Smooth muscle cell (in vitro differentiated cells): ENCODE measurements around the gene FAM83C. TPM values are rescaled to one million over a fixed set of nuclear protein-coding genes. Genes with fewer than 3 reads are reported as not detected.

Experiments
- DNase-seq: peaks from one replicate; lab custom pipeline; 2025; ENCODE audit not compliant: unreplicated experiment; lab: John Stamatoyannopoulos, UW
- H2AFZ ChIP-seq: fragments of 200-600 bp; sonication (generic); 2 replicates; pipeline ENCODE4 v1.6.0; 2016; ENCODE audit warnings: antibody characterized with exemption, low read depth, mild to moderate bottlenecking
- H3F3A ChIP-seq: fragments of 200-600 bp; sonication (generic); 2 replicates; pipeline ENCODE4 v1.6.0; 2017; ENCODE audit warnings: antibody characterized with exemption, low read depth
- H3K27ac ChIP-seq: fragments of 200-600 bp; sonication (generic); 2 replicates; pipeline ENCODE4 v1.5.1; 2016; ENCODE audit warnings: low read depth, mild to moderate bottlenecking
- H3K27me3 ChIP-seq: fragments of 200-600 bp; sonication (generic); 2 replicates; pipeline ENCODE4 v1.6.1; 2016; ENCODE audit warnings: low read depth, mild to moderate bottlenecking
- H3K36me3 ChIP-seq: fragments of 200-600 bp; sonication (generic); 2 replicates; pipeline ENCODE4 v1.5.1; 2016; ENCODE audit warnings: low read depth
- H3K4me1 ChIP-seq: fragments of 200-600 bp; sonication (generic); 2 replicates; pipeline ENCODE4 v1.5.1; 2016; ENCODE audit warnings: low read depth
- H3K4me2 ChIP-seq: fragments of 200-600 bp; sonication (generic); 2 replicates; pipeline ENCODE4 v1.6.0; 2016; ENCODE audit warnings: mild to moderate bottlenecking
- H3K4me3 ChIP-seq: fragments of 200-600 bp; sonication (generic); 2 replicates; pipeline ENCODE4 v1.5.1; 2016; ENCODE audit warnings: mild to moderate bottlenecking
- H3K79me2 ChIP-seq: fragments of 200-600 bp; sonication (generic); 2 replicates; pipeline ENCODE4 v1.6.0; 2016; ENCODE audit warnings: low read depth, mild to moderate bottlenecking
- H3K9ac ChIP-seq: fragments of 200-600 bp; sonication (generic); 2 replicates; pipeline ENCODE4 v1.6.0; 2016; ENCODE audit warnings: low read depth
- H3K9me3 ChIP-seq: fragments of 200-600 bp; sonication (generic); replicated peaks from 2 replicates; pipeline ENCODE4 v1.5.1; 2016; ENCODE audit warnings: low read depth
- H4K20me1 ChIP-seq: fragments of 200-600 bp; sonication (generic); 2 replicates; pipeline ENCODE4 v1.6.0; 2016; ENCODE audit warnings: low read depth
- WGBS: methylation state at CpG from one replicate; pipeline ENCODE4 v1.1.7; 2016; ENCODE audit warnings: low lambda C conversion rate; 5-methylcytosine and 5-hydroxymethylcytosine counted together
- polyA plus RNA-seq: library from polyadenylated mRNA; unstranded; fragments of >200 nt; fragmentation: Nextera tagmentation; extraction: Ambion mirVana; gene quantifications from 2 replicates; pipeline ENCODE4 v1.2.1, GENCODE V29; 2016
- total RNA-seq: library from RNA; depleted of rRNA; stranded (reverse); fragments of >200 nt; gene quantifications from 2 replicates; pipeline ENCODE4 v1.2.3, GENCODE V29; 2014
- TF ChIP-seq, protein P1 (sequence below): fragments of 200-600 bp; sonication (generic); IDR thresholded peaks from 2 replicates; pipeline ENCODE4 v1.5.1; 2017; ENCODE audit warnings: borderline replicate concordance, mild to moderate bottlenecking, antibody characterized with exemption; ENCODE audit not compliant: insufficient read depth, poor library complexity, severe bottlenecking

FAM83C gene
- total and polyA plus RNA-seq, 2 experiments from 2014 or later: 0.49 TPM; not detected in 1

DNA sequence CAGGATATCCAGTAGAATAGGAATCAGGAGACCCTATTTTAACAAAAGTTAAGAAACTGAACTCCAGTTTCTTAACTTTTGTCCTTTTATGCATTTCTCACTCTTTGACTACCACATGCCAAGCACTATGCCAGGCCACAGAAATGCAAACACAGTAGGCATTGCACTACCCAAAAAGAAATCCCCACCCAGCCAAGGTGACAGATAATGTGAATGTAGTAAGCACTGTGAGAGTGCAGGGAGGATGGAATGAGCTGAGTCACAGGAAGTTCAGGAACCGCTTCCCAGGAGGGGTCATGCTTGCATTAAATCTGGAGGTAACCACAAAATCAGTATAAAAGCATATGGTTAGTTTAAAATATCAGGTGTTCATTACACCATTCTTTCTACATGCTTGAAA, 20.1 kb upstream of the FAM83C start:
- H3K4me1 ChIP-seq: peaks cover 9% of the 10 kb centered on the region
- H3K4me3 ChIP-seq: no peak overlapping the region

DNA sequence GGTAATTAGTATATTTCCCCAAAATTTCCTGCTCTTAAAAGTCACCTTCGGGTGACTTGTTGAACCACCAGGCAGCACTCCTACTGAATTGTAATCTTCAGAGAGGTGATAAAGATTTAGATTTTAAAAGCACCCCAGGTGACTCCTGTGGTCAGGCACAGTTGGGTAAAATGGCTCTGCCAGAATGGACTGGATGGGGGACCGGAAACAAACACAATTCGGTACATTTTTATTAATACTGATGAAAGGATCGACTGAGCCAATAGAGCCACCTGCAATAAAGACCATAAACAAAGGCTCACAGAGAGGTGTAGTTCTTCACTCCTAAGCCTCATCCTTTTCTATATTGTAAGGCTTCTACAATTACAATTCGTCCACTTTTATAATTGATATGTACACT, 19.6 kb upstream of the FAM83C start:
- Histone ChIP-seq H3K79me2 (no peaks in the 10 kb centered on the region), H3K36me3 (no peaks in the 10 kb centered on the region), H2AFZ (no peak overlapping the region), H3K4me3 (no peak overlapping the region), H3F3A (peaks cover 6% of the 10 kb centered on the region), H3K27ac (peak overlapping the region; percentile 75), H3K27me3 (no peaks in the 10 kb centered on the region), H3K4me1 (peaks cover 9% of the 10 kb centered on the region), H3K9me3 (no peaks in the 10 kb centered on the region), H4K20me1 (no peaks in the 10 kb centered on the region), H3K4me2 (peak overlapping the region; percentile 29), H3K9ac (peak overlapping the region; percentile 21)
- WGBS: 94% methylated on average over 5 of the region's 5 CpGs
- no peak for DNase-seq
- TF ChIP-seq, protein P1, sequence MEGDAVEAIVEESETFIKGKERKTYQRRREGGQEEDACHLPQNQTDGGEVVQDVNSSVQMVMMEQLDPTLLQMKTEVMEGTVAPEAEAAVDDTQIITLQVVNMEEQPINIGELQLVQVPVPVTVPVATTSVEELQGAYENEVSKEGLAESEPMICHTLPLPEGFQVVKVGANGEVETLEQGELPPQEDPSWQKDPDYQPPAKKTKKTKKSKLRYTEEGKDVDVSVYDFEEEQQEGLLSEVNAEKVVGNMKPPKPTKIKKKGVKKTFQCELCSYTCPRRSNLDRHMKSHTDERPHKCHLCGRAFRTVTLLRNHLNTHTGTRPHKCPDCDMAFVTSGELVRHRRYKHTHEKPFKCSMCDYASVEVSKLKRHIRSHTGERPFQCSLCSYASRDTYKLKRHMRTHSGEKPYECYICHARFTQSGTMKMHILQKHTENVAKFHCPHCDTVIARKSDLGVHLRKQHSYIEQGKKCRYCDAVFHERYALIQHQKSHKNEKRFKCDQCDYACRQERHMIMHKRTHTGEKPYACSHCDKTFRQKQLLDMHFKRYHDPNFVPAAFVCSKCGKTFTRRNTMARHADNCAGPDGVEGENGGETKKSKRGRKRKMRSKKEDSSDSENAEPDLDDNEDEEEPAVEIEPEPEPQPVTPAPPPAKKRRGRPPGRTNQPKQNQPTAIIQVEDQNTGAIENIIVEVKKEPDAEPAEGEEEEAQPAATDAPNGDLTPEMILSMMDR: no peak

More for the DNA sequence above, 20.1 kb upstream of the FAM83C start:
- Histone ChIP-seq H3K4me2 (peak overlapping the region; percentile 39), H3K9ac (peak overlapping the region; percentile 21), H3K27ac (peak overlapping the region; percentile 75), H3K27me3 (no peaks in the 10 kb centered on the region), H2AFZ (no peak overlapping the region), H3K9me3 (no peaks in the 10 kb centered on the region), H3K36me3 (no peaks in the 10 kb centered on the region), H3F3A (peaks cover 4% of the 10 kb centered on the region), H4K20me1 (no peaks in the 10 kb centered on the region), H3K79me2 (no peaks in the 10 kb centered on the region)
- WGBS: 29% methylated on average over 1 of the region's 1 CpG
- TF ChIP-seq, protein P1: no peak
- DNase-seq: no peak

DNA sequence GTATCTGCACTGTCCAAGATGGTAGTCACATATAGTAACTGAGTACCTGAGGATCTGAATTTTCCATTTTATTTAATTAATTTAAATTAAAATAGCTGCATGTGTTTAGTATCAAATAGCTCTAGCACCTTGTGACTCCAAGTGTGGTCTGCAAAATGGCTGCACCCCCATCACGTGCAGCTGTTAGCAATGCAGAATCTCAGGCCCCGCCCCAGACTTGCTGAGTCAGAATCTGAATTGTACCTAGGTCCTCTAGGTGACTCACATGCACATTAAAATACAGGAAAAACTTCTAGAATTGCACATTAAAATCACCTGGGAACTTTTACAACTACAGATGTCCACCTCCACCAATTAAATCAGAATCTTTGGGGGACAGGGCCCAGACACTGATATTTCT, 19.2 kb upstream of the FAM83C start:
- Histone ChIP-seq H3K4me2 (peak overlapping the region; percentile 29), H2AFZ (no peak overlapping the region), H3K36me3 (no peaks in the 10 kb centered on the region), H3K9me3 (no peaks in the 10 kb centered on the region), H3F3A (peaks cover 10% of the 10 kb centered on the region), H3K79me2 (no peaks in the 10 kb centered on the region), H3K4me3 (no peak overlapping the region), H3K9ac (peak overlapping the region; percentile 21), H3K4me1 (peaks cover 14% of the 10 kb centered on the region), H3K27me3 (no peaks in the 10 kb centered on the region), H4K20me1 (no peaks in the 10 kb centered on the region), H3K27ac (peak overlapping the region; percentile 75)
- TF ChIP-seq, protein P1: no peak
- no peak for DNase-seq
- 66% methylated on average over 2 of the region's 2 CpGs for WGBS
